ENCODE measurements around the gene LRRC57.

GRCh38 chr15:42553554-42553953 lies 5.0 kb upstream of the LRRC57 start:
- TF ChIP-seq, protein P1, sequence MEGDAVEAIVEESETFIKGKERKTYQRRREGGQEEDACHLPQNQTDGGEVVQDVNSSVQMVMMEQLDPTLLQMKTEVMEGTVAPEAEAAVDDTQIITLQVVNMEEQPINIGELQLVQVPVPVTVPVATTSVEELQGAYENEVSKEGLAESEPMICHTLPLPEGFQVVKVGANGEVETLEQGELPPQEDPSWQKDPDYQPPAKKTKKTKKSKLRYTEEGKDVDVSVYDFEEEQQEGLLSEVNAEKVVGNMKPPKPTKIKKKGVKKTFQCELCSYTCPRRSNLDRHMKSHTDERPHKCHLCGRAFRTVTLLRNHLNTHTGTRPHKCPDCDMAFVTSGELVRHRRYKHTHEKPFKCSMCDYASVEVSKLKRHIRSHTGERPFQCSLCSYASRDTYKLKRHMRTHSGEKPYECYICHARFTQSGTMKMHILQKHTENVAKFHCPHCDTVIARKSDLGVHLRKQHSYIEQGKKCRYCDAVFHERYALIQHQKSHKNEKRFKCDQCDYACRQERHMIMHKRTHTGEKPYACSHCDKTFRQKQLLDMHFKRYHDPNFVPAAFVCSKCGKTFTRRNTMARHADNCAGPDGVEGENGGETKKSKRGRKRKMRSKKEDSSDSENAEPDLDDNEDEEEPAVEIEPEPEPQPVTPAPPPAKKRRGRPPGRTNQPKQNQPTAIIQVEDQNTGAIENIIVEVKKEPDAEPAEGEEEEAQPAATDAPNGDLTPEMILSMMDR (CRISPR knock-in tag; IDR thresholded peaks at IDR 0.05), result no peak
- no peak for TF ChIP-seq SP1 (IDR thresholded peaks at IDR 0.05)
- no peak for TF ChIP-seq SP1 (CRISPR knock-in tag; IDR thresholded peaks at IDR 0.05)
- TF ChIP-seq, protein P2, sequence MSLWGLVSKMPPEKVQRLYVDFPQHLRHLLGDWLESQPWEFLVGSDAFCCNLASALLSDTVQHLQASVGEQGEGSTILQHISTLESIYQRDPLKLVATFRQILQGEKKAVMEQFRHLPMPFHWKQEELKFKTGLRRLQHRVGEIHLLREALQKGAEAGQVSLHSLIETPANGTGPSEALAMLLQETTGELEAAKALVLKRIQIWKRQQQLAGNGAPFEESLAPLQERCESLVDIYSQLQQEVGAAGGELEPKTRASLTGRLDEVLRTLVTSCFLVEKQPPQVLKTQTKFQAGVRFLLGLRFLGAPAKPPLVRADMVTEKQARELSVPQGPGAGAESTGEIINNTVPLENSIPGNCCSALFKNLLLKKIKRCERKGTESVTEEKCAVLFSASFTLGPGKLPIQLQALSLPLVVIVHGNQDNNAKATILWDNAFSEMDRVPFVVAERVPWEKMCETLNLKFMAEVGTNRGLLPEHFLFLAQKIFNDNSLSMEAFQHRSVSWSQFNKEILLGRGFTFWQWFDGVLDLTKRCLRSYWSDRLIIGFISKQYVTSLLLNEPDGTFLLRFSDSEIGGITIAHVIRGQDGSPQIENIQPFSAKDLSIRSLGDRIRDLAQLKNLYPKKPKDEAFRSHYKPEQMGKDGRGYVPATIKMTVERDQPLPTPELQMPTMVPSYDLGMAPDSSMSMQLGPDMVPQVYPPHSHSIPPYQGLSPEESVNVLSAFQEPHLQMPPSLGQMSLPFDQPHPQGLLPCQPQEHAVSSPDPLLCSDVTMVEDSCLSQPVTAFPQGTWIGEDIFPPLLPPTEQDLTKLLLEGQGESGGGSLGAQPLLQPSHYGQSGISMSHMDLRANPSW (CRISPR knock-in tag; IDR thresholded peaks at IDR 0.05; ENCODE audit: borderline replicate concordance), result no peak
- TF ChIP-seq FOXM1 (CRISPR knock-in tag; IDR thresholded peaks at IDR 0.05), result no peak
- no peak for TF ChIP-seq ZBTB40 (IDR thresholded peaks at IDR 0.05)
- no peak for TF ChIP-seq ZBTB40 (CRISPR knock-in tag; IDR thresholded peaks at IDR 0.05)

Measured in HepG2 (cell line).